GM23248 (cell line): ENCODE measurements around the gene CCL20. TPM values are rescaled to one million over a fixed set of nuclear protein-coding genes. Genes with fewer than 3 reads are reported as not detected.
A peak's percentile ranks its signal among the peaks of the same experiment; 100 is the strongest.

Experiments
- DNase-seq: peaks from one replicate; pipeline ENCODE4 v3.0.0-alpha.2; 2015
- H2AFZ ChIP-seq: fragments of 200-600 bp; sonication (generic); 2 replicates; pipeline ENCODE4 v1.6.1; 2016; ENCODE audit warnings: antibody characterized with exemption
- H3F3A ChIP-seq: fragments of 200-600 bp; sonication (generic); 2 replicates; pipeline ENCODE4 v1.6.1; 2016; ENCODE audit warnings: mild to moderate bottlenecking, antibody characterized with exemption, mixed run types; ENCODE audit not compliant: insufficient read depth
- H3K27ac ChIP-seq: fragments of 200-600 bp; sonication (generic); 2 replicates; pipeline ENCODE4 v1.5.1; 2016; ENCODE audit warnings: mild to moderate bottlenecking
- H3K27me3 ChIP-seq: fragments of 200-600 bp; sonication (generic); replicated peaks from 2 replicates; pipeline ENCODE4 v1.6.1; 2016; ENCODE audit warnings: mild to moderate bottlenecking; ENCODE audit not compliant: insufficient read depth
- H3K36me3 ChIP-seq: fragments of 200-600 bp; sonication (generic); 2 replicates; pipeline ENCODE4 v1.6.1; 2016; ENCODE audit warnings: low read depth, mild to moderate bottlenecking
- H3K4me1 ChIP-seq: fragments of 200-600 bp; sonication (generic); 2 replicates; pipeline ENCODE4 v1.6.1; 2016; ENCODE audit warnings: mild to moderate bottlenecking; ENCODE audit not compliant: insufficient read depth
- H3K4me2 ChIP-seq: fragments of 200-600 bp; sonication (generic); one replicate; pipeline ENCODE4 v1.6.1; 2016; ENCODE audit warnings: mild to moderate bottlenecking; ENCODE audit not compliant: unreplicated experiment
- H3K4me3 ChIP-seq: fragments of 200-600 bp; sonication (generic); 2 replicates; pipeline ENCODE4 v1.5.1; 2016; ENCODE audit warnings: mild to moderate bottlenecking
- H3K79me2 ChIP-seq: fragments of 200-600 bp; sonication (generic); 2 replicates; pipeline ENCODE4 v1.6.1; 2016; ENCODE audit warnings: mild to moderate bottlenecking; ENCODE audit not compliant: insufficient read depth
- H3K9ac ChIP-seq: fragments of 200-600 bp; sonication (generic); 2 replicates; pipeline ENCODE4 v1.6.1; 2016; ENCODE audit warnings: mild to moderate bottlenecking
- H3K9me2 ChIP-seq: fragments of 200-600 bp; sonication (generic); 2 replicates; pipeline ENCODE4 v1.6.1; 2016; ENCODE audit warnings: mixed run types, mild to moderate bottlenecking, moderate library complexity; ENCODE audit not compliant: insufficient read depth
- H3K9me3 ChIP-seq: fragments of 200-600 bp; sonication (generic); one replicate; pipeline ENCODE4 v1.6.1; 2017; ENCODE audit warnings: low read depth
- H4K20me1 ChIP-seq: fragments of 200-600 bp; sonication (generic); 2 replicates; pipeline ENCODE4 v1.6.0; 2016; ENCODE audit not compliant: insufficient read depth
- EZH2 ChIP-seq: fragments of 200-600 bp; sonication (generic); IDR thresholded peaks from 2 replicates; pipeline ENCODE4 v1.6.1; 2018; ENCODE audit warnings: antibody characterized with exemption, mild to moderate bottlenecking; ENCODE audit not compliant: insufficient read depth, poor library complexity, severe bottlenecking
- EZH2phosphoT487 ChIP-seq: fragments of 200-600 bp; sonication (generic); IDR thresholded peaks from 2 replicates; pipeline ENCODE4 v1.6.1; 2018; ENCODE audit warnings: antibody characterized with exemption, moderate library complexity, mild to moderate bottlenecking, low read depth; ENCODE audit not compliant: insufficient read depth
- WGBS, 2 experiments: methylation state at CpG; one replicate each; pipeline ENCODE4 v1.1.6; 2015 to 2017; ENCODE audit warnings: low lambda C conversion rate in 2 of 2, low coverage in 1 of 2; ENCODE audit errors: missing lambda C conversion rate in 2 of 2; 5-methylcytosine and 5-hydroxymethylcytosine counted together
- in situ Hi-C: fragments of 300-500 bp; cut with MboI; formaldehyde crosslinking; loops from 2 replicates; pipeline ENCODE4 v1.15.0; 2020
- polyA plus RNA-seq: library from polyadenylated mRNA; unstranded; fragments of >200 nt; fragmentation: Nextera tagmentation; extraction: Ambion mirVana; gene quantifications from 2 replicates; pipeline ENCODE4 v1.2.1, GENCODE V29; 2016
- total RNA-seq: library from RNA; depleted of rRNA; stranded (reverse); fragments of >200 nt; shearing (Covaris generic); gene quantifications from 2 replicates; pipeline ENCODE4 v1.2.3, GENCODE V29; 2014

The CCL20 gene
- total and polyA plus RNA-seq, 2 experiments from 2014 or later: not detected

- no peaks in the 10 kb centered on the region for H3K79me2 ChIP-seq
- no peak overlapping the region for H3K4me3 ChIP-seq
- in situ Hi-C loops: loop anchor here (25.0 kb wide), 1 partner anchor 635 kb away; no protein-coding TSS in a partner anchor
- no peak for DNase-seq
- no peak overlapping the region for H3K27ac ChIP-seq
- H3K9me2 ChIP-seq: no peaks in the 10 kb centered on the region
- H2AFZ ChIP-seq: no peak overlapping the region
- H3K9me3 ChIP-seq: no peaks in the 10 kb centered on the region
- no peaks in the 10 kb centered on the region for H3F3A ChIP-seq
- 82 to 89% methylated on average over 5 of the region's 5 CpGs for WGBS, 2 experiments
- no peak overlapping the region for H3K9ac ChIP-seq
- H3K4me2 ChIP-seq: no peak overlapping the region
- TF ChIP-seq EZH2: no peak
- no peak for TF ChIP-seq EZH2phosphoT487
- no peaks in the 10 kb centered on the region for H3K27me3 ChIP-seq
- no peaks in the 10 kb centered on the region for H4K20me1 ChIP-seq
- no peaks in the 10 kb centered on the region for H3K4me1 ChIP-seq
- H3K36me3 ChIP-seq: no peaks in the 10 kb centered on the region
Measured at GRCh38 chr2:227772197-227772661, 41.4 kb upstream of the CCL20 start.

GRCh38 chr2:227772932-227773331 lies 40.7 kb upstream of the CCL20 start:
- H3K9me2 ChIP-seq: no peaks in the 10 kb centered on the region
- H3K36me3 ChIP-seq: no peaks in the 10 kb centered on the region
- H3K4me1 ChIP-seq: no peaks in the 10 kb centered on the region
- H3K79me2 ChIP-seq: no peaks in the 10 kb centered on the region
- H3K9me3 ChIP-seq: no peaks in the 10 kb centered on the region
- H3K27ac ChIP-seq: no peak overlapping the region
- no peak overlapping the region for H3K4me3 ChIP-seq
- in situ Hi-C loops: loop anchor here (25.0 kb wide), 1 partner anchor 636 kb away; no protein-coding TSS in a partner anchor
- no peaks in the 10 kb centered on the region for H3K27me3 ChIP-seq
- H3K9ac ChIP-seq: no peak overlapping the region
- DNase-seq: no peak
- H2AFZ ChIP-seq: no peak overlapping the region
- WGBS, 2 experiments: 45 to 49% methylated on average over 2 of the region's 2 CpGs
- H3K4me2 ChIP-seq: no peak overlapping the region
- no peak for TF ChIP-seq EZH2
- TF ChIP-seq EZH2phosphoT487: no peak
- H3F3A ChIP-seq: no peaks in the 10 kb centered on the region
- H4K20me1 ChIP-seq: no peaks in the 10 kb centered on the region

GRCh38 chr2:227774011-227774624 lies 39.5 kb upstream of the CCL20 start:
- H3K27me3 ChIP-seq: no peaks in the 10 kb centered on the region
- H3F3A ChIP-seq: no peaks in the 10 kb centered on the region
- no peaks in the 10 kb centered on the region for H4K20me1 ChIP-seq
- no peaks in the 10 kb centered on the region for H3K79me2 ChIP-seq
- TF ChIP-seq EZH2phosphoT487: no peak
- TF ChIP-seq EZH2: no peak
- H2AFZ ChIP-seq: no peak overlapping the region
- no peak overlapping the region for H3K9ac ChIP-seq
- H3K4me1 ChIP-seq: no peaks in the 10 kb centered on the region
- H3K4me2 ChIP-seq: no peak overlapping the region
- H3K36me3 ChIP-seq: no peaks in the 10 kb centered on the region
- 65 to 67% methylated on average over 14 to 15 of the region's 15 CpGs for WGBS, 2 experiments
- no peak overlapping the region for H3K4me3 ChIP-seq
- no peaks in the 10 kb centered on the region for H3K9me3 ChIP-seq
- DNase-seq: peak; percentile 12
- no peak overlapping the region for H3K27ac ChIP-seq
- H3K9me2 ChIP-seq: no peaks in the 10 kb centered on the region
- in situ Hi-C loops: loop anchor here (25.0 kb wide), 1 partner anchor 637 kb away; no protein-coding TSS in a partner anchor

GRCh38 chr2:227774895-227775842 lies 38.5 kb upstream of the CCL20 start:
- H3K27me3 ChIP-seq: no peaks in the 10 kb centered on the region
- in situ Hi-C loops: loop anchor here (25.0 kb wide), 1 partner anchor 638 kb away; no protein-coding TSS in a partner anchor
- no peak overlapping the region for H3K9ac ChIP-seq
- 90 to 96% methylated on average over 6 of the region's 6 CpGs for WGBS, 2 experiments
- H3K9me2 ChIP-seq: no peaks in the 10 kb centered on the region
- no peaks in the 10 kb centered on the region for H3F3A ChIP-seq
- no peak overlapping the region for H3K27ac ChIP-seq
- TF ChIP-seq EZH2phosphoT487: no peak
- no peak for TF ChIP-seq EZH2
- no peak for DNase-seq
- no peaks in the 10 kb centered on the region for H3K36me3 ChIP-seq
- no peak overlapping the region for H3K4me3 ChIP-seq
- no peaks in the 10 kb centered on the region for H4K20me1 ChIP-seq
- H2AFZ ChIP-seq: no peak overlapping the region
- H3K4me2 ChIP-seq: no peak overlapping the region
- no peaks in the 10 kb centered on the region for H3K4me1 ChIP-seq
- H3K79me2 ChIP-seq: no peaks in the 10 kb centered on the region
- no peaks in the 10 kb centered on the region for H3K9me3 ChIP-seq
